ENCODE data around the gene PCNX4. TPM values are rescaled to one million over a fixed set of nuclear protein-coding genes. Genes with fewer than 3 reads are reported as not detected.
A peak's percentile ranks its signal among the peaks of the same experiment; 100 is the strongest.

Gene PCNX4
- total RNA-seq, 1 donor from 2014 or later: 80.6 TPM

DNA sequence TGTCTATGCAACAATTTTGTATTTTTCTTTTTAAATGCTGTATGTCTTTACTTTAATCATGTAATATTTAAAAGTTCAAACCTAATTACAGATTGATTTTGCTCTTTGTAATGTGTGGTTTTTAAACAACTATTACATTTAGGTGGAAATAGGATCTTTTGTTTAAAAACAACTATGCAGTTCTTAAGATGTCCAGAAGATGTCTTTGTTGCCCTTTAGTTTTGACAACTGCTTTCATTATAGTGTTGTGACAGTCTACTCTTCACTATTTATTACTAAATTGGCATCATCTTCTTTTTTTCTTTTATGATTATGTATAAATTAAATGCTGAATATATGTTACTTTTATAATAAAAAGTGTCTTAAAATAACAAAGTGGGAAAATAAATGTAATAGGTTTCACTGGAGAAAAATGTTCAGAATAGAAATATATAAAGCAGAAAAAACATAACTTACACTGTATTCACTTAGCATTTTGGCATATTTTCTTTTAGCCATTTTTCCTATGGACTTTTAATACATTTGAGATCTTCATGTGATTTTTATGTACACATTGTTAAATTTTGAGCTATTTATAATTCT is 27.1 kb upstream of the PCNX4 start:
- H3K27me3 Mint-ChIP-seq (ENCODE audit: unreplicated experiment): peaks cover 2% of the 10 kb centered on the region

DNA sequence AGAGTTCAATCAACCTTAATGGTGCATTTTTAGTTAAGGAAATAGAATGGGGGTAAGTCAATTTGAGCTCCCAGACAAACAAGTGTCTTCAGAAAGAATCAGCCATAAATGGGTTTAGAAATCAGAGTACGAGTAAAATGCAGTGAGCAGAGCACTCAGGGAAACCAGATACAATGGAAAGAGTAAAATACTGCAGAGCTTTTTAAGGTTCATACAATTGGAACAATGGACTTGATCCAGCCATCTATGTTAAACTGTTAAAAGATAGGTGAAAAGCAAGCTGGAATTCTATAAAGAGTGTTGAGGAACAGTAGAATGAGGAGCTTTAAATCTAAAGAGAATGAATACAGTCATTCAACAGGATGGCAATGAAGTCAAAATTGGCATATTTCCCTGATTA is 23.8 kb upstream of the PCNX4 start:
- TF ChIP-seq, protein P1, sequence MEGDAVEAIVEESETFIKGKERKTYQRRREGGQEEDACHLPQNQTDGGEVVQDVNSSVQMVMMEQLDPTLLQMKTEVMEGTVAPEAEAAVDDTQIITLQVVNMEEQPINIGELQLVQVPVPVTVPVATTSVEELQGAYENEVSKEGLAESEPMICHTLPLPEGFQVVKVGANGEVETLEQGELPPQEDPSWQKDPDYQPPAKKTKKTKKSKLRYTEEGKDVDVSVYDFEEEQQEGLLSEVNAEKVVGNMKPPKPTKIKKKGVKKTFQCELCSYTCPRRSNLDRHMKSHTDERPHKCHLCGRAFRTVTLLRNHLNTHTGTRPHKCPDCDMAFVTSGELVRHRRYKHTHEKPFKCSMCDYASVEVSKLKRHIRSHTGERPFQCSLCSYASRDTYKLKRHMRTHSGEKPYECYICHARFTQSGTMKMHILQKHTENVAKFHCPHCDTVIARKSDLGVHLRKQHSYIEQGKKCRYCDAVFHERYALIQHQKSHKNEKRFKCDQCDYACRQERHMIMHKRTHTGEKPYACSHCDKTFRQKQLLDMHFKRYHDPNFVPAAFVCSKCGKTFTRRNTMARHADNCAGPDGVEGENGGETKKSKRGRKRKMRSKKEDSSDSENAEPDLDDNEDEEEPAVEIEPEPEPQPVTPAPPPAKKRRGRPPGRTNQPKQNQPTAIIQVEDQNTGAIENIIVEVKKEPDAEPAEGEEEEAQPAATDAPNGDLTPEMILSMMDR (IDR thresholded peaks at IDR 0.05; ENCODE audit: partially characterized antibody, unreplicated experiment): no peak
- no peak overlapping the region for H3K27ac Mint-ChIP-seq (ENCODE audit: unreplicated experiment)
- no peaks in the 10 kb centered on the region for H3K4me1 Mint-ChIP-seq (ENCODE audit: low read depth, unreplicated experiment)
- no peaks in the 10 kb centered on the region for H3K27me3 Mint-ChIP-seq (ENCODE audit: unreplicated experiment)
- no peak overlapping the region for H3K4me3 Mint-ChIP-seq (ENCODE audit: unreplicated experiment)
- H3K9me3 Mint-ChIP-seq (ENCODE audit: unreplicated experiment): no peaks in the 10 kb centered on the region
- H3K36me3 Mint-ChIP-seq (ENCODE audit: unreplicated experiment): no peaks in the 10 kb centered on the region
- no peak for DNase-seq

More for the DNA sequence above, 27.1 kb upstream of the PCNX4 start:
- H3K27ac Mint-ChIP-seq (ENCODE audit: unreplicated experiment): no peak overlapping the region
- TF ChIP-seq, protein P1 (IDR thresholded peaks at IDR 0.05; ENCODE audit: partially characterized antibody, unreplicated experiment): peak; percentile 50
- no peaks in the 10 kb centered on the region for H3K36me3 Mint-ChIP-seq (ENCODE audit: unreplicated experiment)
- no peak overlapping the region for H3K4me3 Mint-ChIP-seq (ENCODE audit: unreplicated experiment)
- no peaks in the 10 kb centered on the region for H3K4me1 Mint-ChIP-seq (ENCODE audit: low read depth, unreplicated experiment)
- H3K9me3 Mint-ChIP-seq (ENCODE audit: unreplicated experiment): no peaks in the 10 kb centered on the region
- DNase-seq: no peak

DNA sequence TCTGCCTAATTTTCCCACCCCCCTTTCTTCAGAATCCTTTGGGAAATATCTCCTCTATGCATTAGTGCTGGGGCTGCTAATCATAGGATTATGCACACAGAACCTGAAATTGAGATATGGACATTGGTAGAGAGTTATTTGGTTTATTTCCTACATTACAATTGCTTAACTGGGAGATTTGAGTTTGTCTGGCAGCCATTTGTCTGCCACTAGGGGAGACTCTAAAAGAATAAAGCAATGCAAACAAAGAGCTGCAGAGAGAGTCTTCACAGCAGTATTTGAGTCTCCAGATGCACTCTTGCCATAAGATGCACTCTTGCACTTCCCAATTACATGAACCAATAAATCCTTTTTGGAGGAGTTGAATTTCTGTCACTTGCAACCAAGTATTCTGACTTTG is 12.0 kb upstream of the PCNX4 start:
- Mint-ChIP-seq H3K9me3 (ENCODE audit: unreplicated experiment) (peaks cover 2% of the 10 kb centered on the region), H3K4me1 (ENCODE audit: low read depth, unreplicated experiment) (peaks cover 2% of the 10 kb centered on the region), H3K36me3 (ENCODE audit: unreplicated experiment) (peaks cover 19% of the 10 kb centered on the region), H3K4me3 (ENCODE audit: unreplicated experiment) (no peak overlapping the region), H3K27ac (ENCODE audit: unreplicated experiment) (no peak overlapping the region), H3K27me3 (ENCODE audit: unreplicated experiment) (peaks cover 1% of the 10 kb centered on the region)
- TF ChIP-seq, protein P1 (IDR thresholded peaks at IDR 0.05; ENCODE audit: partially characterized antibody, unreplicated experiment): no peak
- DNase-seq: no peak

DNA sequence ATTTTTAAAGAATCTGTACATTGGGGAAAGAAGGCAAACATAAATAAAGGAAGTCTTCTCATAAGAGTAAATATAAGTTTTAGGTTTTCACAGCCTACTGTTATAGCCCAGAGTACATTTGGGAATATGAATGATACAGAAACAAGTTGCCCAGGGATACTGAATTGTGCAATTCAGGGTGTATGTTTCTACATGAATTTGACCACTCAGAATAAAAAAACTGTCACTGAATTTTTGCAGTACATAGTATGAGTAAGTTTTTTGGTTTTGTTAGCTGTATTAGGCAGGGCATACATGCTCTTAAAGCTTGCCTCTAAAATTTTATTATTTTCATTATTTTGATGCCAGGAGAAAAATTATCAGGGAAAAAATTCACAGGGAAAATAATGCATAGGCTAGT is 6.6 kb upstream of the PCNX4 start:
- Mint-ChIP-seq H3K27ac (ENCODE audit: unreplicated experiment) (no peak overlapping the region), H3K4me1 (ENCODE audit: low read depth, unreplicated experiment) (peaks cover 19% of the 10 kb centered on the region), H3K9me3 (ENCODE audit: unreplicated experiment) (peaks cover 2% of the 10 kb centered on the region), H3K36me3 (ENCODE audit: unreplicated experiment) (no peaks in the 10 kb centered on the region), H3K27me3 (ENCODE audit: unreplicated experiment) (peaks cover 1% of the 10 kb centered on the region), H3K4me3 (ENCODE audit: unreplicated experiment) (no peak overlapping the region)
- TF ChIP-seq, protein P1 (IDR thresholded peaks at IDR 0.05; ENCODE audit: partially characterized antibody, unreplicated experiment): no peak
- no peak for DNase-seq

DNA sequence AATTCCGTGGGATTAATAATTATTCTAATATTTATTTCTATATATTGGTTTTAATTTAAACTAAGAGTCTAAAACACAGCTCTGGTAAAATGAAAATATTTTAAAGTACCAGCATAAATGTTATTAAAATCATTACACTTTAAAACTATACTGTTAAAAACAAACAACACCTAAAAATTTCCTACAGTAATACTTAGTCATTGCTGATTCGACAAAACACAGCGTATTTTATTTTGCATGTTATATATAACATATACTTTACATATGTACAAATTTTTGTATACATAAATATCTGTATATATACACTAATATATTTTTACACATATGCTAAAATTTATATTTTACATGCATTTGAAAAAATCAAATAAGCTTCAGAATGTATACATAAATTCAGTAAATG is 6.0 kb upstream of the PCNX4 start:
- H3K4me1 Mint-ChIP-seq (ENCODE audit: low read depth, unreplicated experiment): peaks cover 22% of the 10 kb centered on the region
- no peak overlapping the region for H3K4me3 Mint-ChIP-seq (ENCODE audit: unreplicated experiment)
- no peak for DNase-seq
- H3K27ac Mint-ChIP-seq (ENCODE audit: unreplicated experiment): no peak overlapping the region
- TF ChIP-seq, protein P1 (IDR thresholded peaks at IDR 0.05; ENCODE audit: partially characterized antibody, unreplicated experiment): no peak
- peaks cover 1% of the 10 kb centered on the region for H3K27me3 Mint-ChIP-seq (ENCODE audit: unreplicated experiment)
- peaks cover 2% of the 10 kb centered on the region for H3K9me3 Mint-ChIP-seq (ENCODE audit: unreplicated experiment)
- no peaks in the 10 kb centered on the region for H3K36me3 Mint-ChIP-seq (ENCODE audit: unreplicated experiment)

Measured in glutamatergic neuron (in vitro differentiated cells).